SK-N-SH (cell line): Measurements from ENCODE around the gene FASTKD3. TPM values are rescaled to one million over a fixed set of nuclear protein-coding genes. Genes with fewer than 3 reads are reported as not detected.

ENCODE experiments used
- CTCF ChIA-PET: fragments of 300-600, 350-600 bp; formaldehyde crosslinking; extraction: SDS; loops from one replicate; lab custom pipeline; 2021; lab: Yijun Ruan, JAX
- POLR2A ChIA-PET: fragments of 350-600 bp; sonication (Branson Sonifier 250); formaldehyde crosslinking; extraction: SDS; loops from one replicate; lab custom pipeline; 2020; ENCODE audit warnings: antibody characterized with exemption, inconsistent platforms; lab: Yijun Ruan, JAX
- DNase-seq: peaks from one replicate; pipeline ENCODE4 v3.0.0; 2012
- H2AFZ ChIP-seq: fragments of 200-600 bp; sonication (generic); 2 replicates; pipeline ENCODE4 v1.8.1; 2016; ENCODE audit warnings: antibody characterized with exemption, mild to moderate bottlenecking, low read depth
- H3F3A ChIP-seq: fragments of 200-600 bp; sonication (generic); replicated peaks from 2 replicates; pipeline ENCODE3; 2016; ENCODE audit warnings: antibody characterized with exemption, mild to moderate bottlenecking; ENCODE audit not compliant: insufficient read depth
- H3K27ac ChIP-seq, 2 experiments: fragments of 200-500 bp in 1 of 2; fragments of 200-600 bp in 1 of 2; sonication (Bioruptor generic) in 1 of 2; sonication (generic), shearing (Covaris generic) in 1 of 2; 2 replicates each; pipeline versions ENCODE4 v1.5.1 to v1.6.1; 2014 to 2016; ENCODE audit warnings: low read depth in 2 of 2, inconsistent platforms in 1 of 2, low read length in 1 of 2, mild to moderate bottlenecking in 1 of 2, mixed read lengths in 1 of 2
- H3K27me3 ChIP-seq: fragments of 200-600 bp; sonication (generic), shearing (Covaris generic); 2 replicates; pipeline ENCODE4 v1.6.1; 2016; ENCODE audit warnings: mixed run types; ENCODE audit not compliant: insufficient read depth
- H3K36me3 ChIP-seq, 2 experiments: fragments of 200-500 bp in 1 of 2; fragments of 200-600 bp in 1 of 2; sonication (Bioruptor generic) in 1 of 2; sonication (generic) in 1 of 2; replicated peaks in 1 of 2; 2 replicates each; pipeline versions ENCODE3 to v1.5.1; 2014 to 2016; ENCODE audit warnings: low read length in 1 of 2, mild to moderate bottlenecking in 1 of 2; ENCODE audit not compliant: insufficient read depth in 2 of 2, control insufficient read depth in 1 of 2
- H3K4me1 ChIP-seq, 2 experiments: fragments of 200-500 bp in 1 of 2; fragments of 200-600 bp in 1 of 2; sonication (Bioruptor generic) in 1 of 2; sonication (generic), shearing (Covaris generic) in 1 of 2; 2 replicates each; pipeline versions ENCODE4 v1.5.1 to v1.6.1; 2014 to 2016; ENCODE audit warnings: low read depth in 1 of 2, low read length in 1 of 2, mixed run types in 1 of 2; ENCODE audit not compliant: insufficient read depth in 2 of 2, control insufficient read depth in 1 of 2
- H3K4me2 ChIP-seq: fragments of 200-600 bp; sonication (generic), shearing (Covaris generic); 2 replicates; pipeline ENCODE4 v1.6.1; 2017; ENCODE audit warnings: mixed run types
- H3K4me3 ChIP-seq, 2 experiments: fragments of 200-500 bp in 1 of 2; fragments of 200-600 bp in 1 of 2; sonication (Bioruptor generic) in 1 of 2; sonication (generic), shearing (Covaris generic) in 1 of 2; 2 replicates each; pipeline versions ENCODE4 v1.5.1 to v1.8.1; 2014 to 2016; ENCODE audit warnings: low read depth in 2 of 2, inconsistent platforms in 1 of 2, low read length in 1 of 2, mild to moderate bottlenecking in 1 of 2, mixed read lengths in 1 of 2, moderate library complexity in 1 of 2
- H3K79me2 ChIP-seq: fragments of 200-600 bp; sonication (generic); 2 replicates; pipeline ENCODE4 v1.8.1; 2017; ENCODE audit warnings: mild to moderate bottlenecking; ENCODE audit not compliant: insufficient read depth
- H3K9ac ChIP-seq: fragments of 200-600 bp; sonication (generic); 2 replicates; pipeline ENCODE4 v1.6.1; 2017; ENCODE audit warnings: mixed run types
- H3K9me2 ChIP-seq: fragments of 200-600 bp; sonication (generic); 2 replicates; pipeline ENCODE4 v1.6.1; 2017; ENCODE audit warnings: mixed run types
- H3K9me3 ChIP-seq: fragments of 200-600 bp; sonication (generic); 2 replicates; pipeline ENCODE4 v1.6.1; 2017; ENCODE audit warnings: mixed run types, mild to moderate bottlenecking, moderate library complexity
- H4K20me1 ChIP-seq: fragments of 200-600 bp; sonication (generic); 2 replicates; pipeline ENCODE4 v1.6.1; 2017; ENCODE audit warnings: mild to moderate bottlenecking, mixed run types; ENCODE audit not compliant: insufficient read depth
- CHD2 ChIP-seq: fragments of 150-350 bp; IDR thresholded peaks from 2 replicates; pipeline ENCODE4 v1.6.1; 2018; ENCODE audit warnings: low read length; ENCODE audit not compliant: partially characterized antibody
- CTCF ChIP-seq: fragments of 200-600 bp; sonication (generic); IDR thresholded peaks from 2 replicates; pipeline ENCODE4 v1.6.1; 2017; ENCODE audit warnings: antibody characterized with exemption, mild to moderate bottlenecking, moderate library complexity
- ELF1 ChIP-seq: IDR thresholded peaks from 2 replicates; pipeline ENCODE4 v1.4.0; 2012
- EP300 ChIP-seq, 2 experiments: IDR thresholded peaks; 2 replicates each; pipeline versions ENCODE4 v1.4.0 to v1.6.1; 2012; ENCODE audit warnings: borderline replicate concordance in 1 of 2, low read depth in 1 of 2, low read length in 1 of 2
- GABPA ChIP-seq: IDR thresholded peaks from 2 replicates; pipeline ENCODE4 v1.4.0; 2012; ENCODE audit warnings: low read depth, mild to moderate bottlenecking
- NFIC ChIP-seq: IDR thresholded peaks from 2 replicates; pipeline ENCODE4 v1.4.0; 2012; ENCODE audit warnings: borderline replicate concordance
- POLR2AphosphoS5 ChIP-seq: IDR thresholded peaks from 2 replicates; pipeline ENCODE4 v1.6.1; 2012; ENCODE audit warnings: low read depth, low read length
- RAD21 ChIP-seq: IDR thresholded peaks from 2 replicates; pipeline ENCODE4 v1.6.1; 2012; ENCODE audit warnings: mild to moderate bottlenecking, low read length
- RCOR1 ChIP-seq: fragments of 150-350 bp; IDR thresholded peaks from 2 replicates; pipeline ENCODE4 v1.6.1; 2017; ENCODE audit warnings: antibody characterized with exemption, low read length
- REST ChIP-seq: IDR thresholded peaks from 2 replicates; pipeline ENCODE4 v1.6.1; 2012; ENCODE audit warnings: mild to moderate bottlenecking, low read depth, low read length, moderate library complexity
- RXRA ChIP-seq: IDR thresholded peaks from 2 replicates; pipeline ENCODE4 v1.4.0; 2012; ENCODE audit warnings: low read depth, mild to moderate bottlenecking, borderline replicate concordance
- TCF12 ChIP-seq: IDR thresholded peaks from 2 replicates; pipeline ENCODE4 v1.4.0; 2012
- USF1 ChIP-seq: IDR thresholded peaks from 2 replicates; pipeline ENCODE4 v1.4.0; 2012; ENCODE audit warnings: low read depth, borderline replicate concordance
- WGBS: methylation state at CpG from one replicate; pipeline ENCODE4 v1.1.6; 2017; ENCODE audit warnings: low lambda C conversion rate; 5-methylcytosine and 5-hydroxymethylcytosine counted together
- polyA plus RNA-seq, 3 experiments: library from polyadenylated mRNA; depleted of rRNA; stranded (reverse); fragments of >200 nt; gene quantifications; 2 replicates each; pipeline ENCODE4 v1.2.3, GENCODE V29; 2012

The FASTKD3 gene
- polyA plus RNA-seq, 1 of the 3 experiments (the other 2 are of a cell fraction) = 5.4 TPM

GRCh38 chr5:7888901-7889300 is 20.1 kb upstream of the FASTKD3 start:
- H3K4me1 ChIP-seq = no peaks in the 10 kb centered on the region
- no peaks in the 10 kb centered on the region for H3K27me3 ChIP-seq
- H3K4me3 ChIP-seq = no peak overlapping the region
- TF ChIP-seq GABPA = no peak
- no peak for TF ChIP-seq CHD2
- no peak for TF ChIP-seq EP300 (IDR thresholded peaks at IDR 0.05; ENCODE audit: borderline replicate concordance in 1 of 2, low read depth in 1 of 2, low read length in 1 of 2)
- no peak for TF ChIP-seq POLR2AphosphoS5
- TF ChIP-seq REST = no peak
- no peak for TF ChIP-seq RCOR1
- no peak for TF ChIP-seq NFIC
- no peak for TF ChIP-seq TCF12
- TF ChIP-seq USF1 = no peak
- TF ChIP-seq ELF1 = no peak
- H3K9ac ChIP-seq = no peak overlapping the region
- H4K20me1 ChIP-seq = no peaks in the 10 kb centered on the region
- no peak overlapping the region for H2AFZ ChIP-seq
- H3K9me3 ChIP-seq = no peaks in the 10 kb centered on the region
- H3K36me3 ChIP-seq = peaks cover 76 to 89% of the 10 kb centered on the region in 2 experiments
- ChIA-PET CTCF (interaction anchor here (1.2 to 2.3 kb wide), 2 partner anchors 8 to 39 kb away, joined by 3 to 13 read pairs; no protein-coding TSS in a partner anchor), POLR2A (no interaction called here)
- WGBS = 96% methylated on average over 9 of the region's 9 CpGs
- DNase-seq = no peak
- no peaks in the 10 kb centered on the region for H3K9me2 ChIP-seq
- no peak overlapping the region for H3K4me2 ChIP-seq
- no peak overlapping the region for H3K27ac ChIP-seq
- peaks cover 14% of the 10 kb centered on the region for H3F3A ChIP-seq
- H3K79me2 ChIP-seq = no peaks in the 10 kb centered on the region

- Histone ChIP-seq H3K9me3 (no peaks in the 10 kb centered on the region), H3K79me2 (no peaks in the 10 kb centered on the region), H3K27me3 (no peaks in the 10 kb centered on the region), H3F3A (peaks cover 14% of the 10 kb centered on the region), H3K9ac (no peak overlapping the region), H2AFZ (no peak overlapping the region), H3K4me3 (no peak overlapping the region), H4K20me1 (no peaks in the 10 kb centered on the region), H3K36me3 (peaks cover 72 to 85% of the 10 kb centered on the region in 2 experiments), H3K4me2 (no peak overlapping the region), H3K9me2 (no peaks in the 10 kb centered on the region), H3K4me1 (no peaks in the 10 kb centered on the region), H3K27ac (no peak overlapping the region)
- peak; percentile 72 for TF ChIP-seq CTCF
- peak; percentile 56 for TF ChIP-seq RAD21
- no peak for TF ChIP-seq RXRA
- POLR2A ChIA-PET = interaction anchor here (0.6 to 0.7 kb wide), 2 partner anchors 12 to 1086 kb away, joined by 3 to 4 read pairs; no protein-coding TSS in a partner anchor
- DNase-seq = peak; percentile 27
- 71% methylated on average over 7 of the region's 7 CpGs for WGBS
- CTCF ChIA-PET = interaction anchor here (0.6 to 3.2 kb wide), 27 partner anchors 10 to 1404 kb away, joined by 3 to 21 read pairs (median 4); partner anchors contain the start of genes CFAP90, FASTKD3 and MTRR
Observed at GRCh38 chr5:7886849-7887475, 18.1 kb upstream of the FASTKD3 start.
